ENCODE results near the gene DOLPP1. TPM values are rescaled to one million over a fixed set of nuclear protein-coding genes. Genes with fewer than 3 reads are reported as not detected.
A peak's percentile ranks its signal among the peaks of the same experiment; 100 is the strongest.

The DOLPP1 gene
- total and polyA plus RNA-seq, 2 of the 13 experiments (the other 11 are each of a cell fraction or from before 2014, with no cell fraction given), result 21.0 to 34.1 TPM

- TF ChIP-seq, protein P1, sequence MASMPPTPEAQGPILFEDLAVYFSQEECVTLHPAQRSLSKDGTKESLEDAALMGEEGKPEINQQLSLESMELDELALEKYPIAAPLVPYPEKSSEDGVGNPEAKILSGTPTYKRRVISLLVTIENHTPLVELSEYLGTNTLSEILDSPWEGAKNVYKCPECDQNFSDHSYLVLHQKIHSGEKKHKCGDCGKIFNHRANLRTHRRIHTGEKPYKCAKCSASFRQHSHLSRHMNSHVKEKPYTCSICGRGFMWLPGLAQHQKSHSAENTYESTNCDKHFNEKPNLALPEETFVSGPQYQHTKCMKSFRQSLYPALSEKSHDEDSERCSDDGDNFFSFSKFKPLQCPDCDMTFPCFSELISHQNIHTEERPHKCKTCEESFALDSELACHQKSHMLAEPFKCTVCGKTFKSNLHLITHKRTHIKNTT (CRISPR knock-in tag; IDR thresholded peaks at IDR 0.05), result no peak
- TF ChIP-seq RFXAP (CRISPR knock-in tag; IDR thresholded peaks at IDR 0.05; ENCODE audit: borderline replicate concordance) (0 out of 2 replicates have a peak, but pooled peaks have one; percentile 18), REPIN1 (CRISPR knock-in tag; IDR thresholded peaks at IDR 0.05; ENCODE audit: borderline replicate concordance, low read depth) (peak; percentile 25; the same call in 1 of the 2 replicates), CENPT (CRISPR knock-in tag; IDR thresholded peaks at IDR 0.05; ENCODE audit: low read depth) (no peak), SP140L (CRISPR knock-in tag; IDR thresholded peaks at IDR 0.05; ENCODE audit: borderline replicate concordance) (no peak), ERF (CRISPR knock-in tag; IDR thresholded peaks at IDR 0.05) (peak; percentile 63; the same call in 1 of the 2 replicates), JUNB (CRISPR knock-in tag; IDR thresholded peaks at IDR 0.05; ENCODE audit: borderline replicate concordance) (no peak), PHF8 (CRISPR knock-in tag; IDR thresholded peaks at IDR 0.05) (peak; percentile 89), ZNF883 (CRISPR knock-in tag; IDR thresholded peaks at IDR 0.05; ENCODE audit: not compliant biosample characterization) (no peak), NCOA5 (CRISPR knock-in tag; IDR thresholded peaks at IDR 0.05) (no peak), AKAP8 (CRISPR knock-in tag; IDR thresholded peaks at IDR 0.05) (no peak), PHF5A (CRISPR knock-in tag; IDR thresholded peaks at IDR 0.05; ENCODE audit: low read depth, unreplicated experiment) (no peak), ZNF720 (CRISPR knock-in tag; IDR thresholded peaks at IDR 0.05) (no peak), ETS1 (CRISPR knock-in tag; IDR thresholded peaks at IDR 0.05) (peak; percentile 65; the same call in 1 of the 2 replicates), SIX1 (CRISPR knock-in tag; IDR thresholded peaks at IDR 0.05; ENCODE audit: borderline replicate concordance) (no peak), RBAK (CRISPR knock-in tag; IDR thresholded peaks at IDR 0.05) (no peak), ZBTB1 (CRISPR knock-in tag; IDR thresholded peaks at IDR 0.05; ENCODE audit: borderline replicate concordance) (no peak)
- TF ChIP-seq, protein P2, sequence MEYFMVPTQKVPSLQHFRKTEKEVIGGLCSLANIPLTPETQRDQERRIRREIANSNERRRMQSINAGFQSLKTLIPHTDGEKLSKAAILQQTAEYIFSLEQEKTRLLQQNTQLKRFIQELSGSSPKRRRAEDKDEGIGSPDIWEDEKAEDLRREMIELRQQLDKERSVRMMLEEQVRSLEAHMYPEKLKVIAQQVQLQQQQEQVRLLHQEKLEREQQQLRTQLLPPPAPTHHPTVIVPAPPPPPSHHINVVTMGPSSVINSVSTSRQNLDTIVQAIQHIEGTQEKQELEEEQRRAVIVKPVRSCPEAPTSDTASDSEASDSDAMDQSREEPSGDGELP (IDR thresholded peaks at IDR 0.05; ENCODE audit: borderline replicate concordance, low read depth), result peak; percentile 63; the same call in 1 of the 2 replicates
- TF ChIP-seq, protein P3, sequence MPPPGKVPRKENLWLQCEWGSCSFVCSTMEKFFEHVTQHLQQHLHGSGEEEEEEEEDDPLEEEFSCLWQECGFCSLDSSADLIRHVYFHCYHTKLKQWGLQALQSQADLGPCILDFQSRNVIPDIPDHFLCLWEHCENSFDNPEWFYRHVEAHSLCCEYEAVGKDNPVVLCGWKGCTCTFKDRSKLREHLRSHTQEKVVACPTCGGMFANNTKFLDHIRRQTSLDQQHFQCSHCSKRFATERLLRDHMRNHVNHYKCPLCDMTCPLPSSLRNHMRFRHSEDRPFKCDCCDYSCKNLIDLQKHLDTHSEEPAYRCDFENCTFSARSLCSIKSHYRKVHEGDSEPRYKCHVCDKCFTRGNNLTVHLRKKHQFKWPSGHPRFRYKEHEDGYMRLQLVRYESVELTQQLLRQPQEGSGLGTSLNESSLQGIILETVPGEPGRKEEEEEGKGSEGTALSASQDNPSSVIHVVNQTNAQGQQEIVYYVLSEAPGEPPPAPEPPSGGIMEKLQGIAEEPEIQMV (CRISPR knock-in tag; IDR thresholded peaks at IDR 0.05; ENCODE audit: low read depth), result no peak; the same call in 1 of the 2 replicates
- TF ChIP-seq, protein P4, sequence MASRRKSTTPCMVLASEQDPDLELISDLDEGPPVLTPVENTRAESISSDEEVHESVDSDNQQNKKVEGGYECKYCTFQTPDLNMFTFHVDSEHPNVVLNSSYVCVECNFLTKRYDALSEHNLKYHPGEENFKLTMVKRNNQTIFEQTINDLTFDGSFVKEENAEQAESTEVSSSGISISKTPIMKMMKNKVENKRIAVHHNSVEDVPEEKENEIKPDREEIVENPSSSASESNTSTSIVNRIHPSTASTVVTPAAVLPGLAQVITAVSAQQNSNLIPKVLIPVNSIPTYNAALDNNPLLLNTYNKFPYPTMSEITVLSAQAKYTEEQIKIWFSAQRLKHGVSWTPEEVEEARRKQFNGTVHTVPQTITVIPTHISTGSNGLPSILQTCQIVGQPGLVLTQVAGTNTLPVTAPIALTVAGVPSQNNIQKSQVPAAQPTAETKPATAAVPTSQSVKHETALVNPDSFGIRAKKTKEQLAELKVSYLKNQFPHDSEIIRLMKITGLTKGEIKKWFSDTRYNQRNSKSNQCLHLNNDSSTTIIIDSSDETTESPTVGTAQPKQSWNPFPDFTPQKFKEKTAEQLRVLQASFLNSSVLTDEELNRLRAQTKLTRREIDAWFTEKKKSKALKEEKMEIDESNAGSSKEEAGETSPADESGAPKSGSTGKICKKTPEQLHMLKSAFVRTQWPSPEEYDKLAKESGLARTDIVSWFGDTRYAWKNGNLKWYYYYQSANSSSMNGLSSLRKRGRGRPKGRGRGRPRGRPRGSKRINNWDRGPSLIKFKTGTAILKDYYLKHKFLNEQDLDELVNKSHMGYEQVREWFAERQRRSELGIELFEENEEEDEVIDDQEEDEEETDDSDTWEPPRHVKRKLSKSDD (CRISPR knock-in tag; IDR thresholded peaks at IDR 0.05; ENCODE audit: low read depth), result no peak; the same call in 1 of the 2 replicates
Observed at GRCh38 chr9:129109952-129110739, 29.2 kb downstream of the DOLPP1 start (continued).

Data from HepG2 (cell line).